DND-41 (cell line): ENCODE measurements around the gene F10.

Experiments used
- ATAC-seq: fragments of 200-7000 bp; cut with Tn5 transposase; 3 replicates; pipeline ENCODE4 v1.9.1; 2021; ENCODE audit warnings: low read depth; ENCODE audit not compliant: insufficient read depth
- DNase-seq: peaks from one replicate; pipeline ENCODE4 v3.0.0-alpha.2; 2020
- H2AFZ ChIP-seq: 2 replicates; pipeline ENCODE4 v1.6.0; 2012; ENCODE audit warnings: low read depth, low read length
- H3K27ac ChIP-seq: 2 replicates; pipeline ENCODE4 v1.5.1; 2012; ENCODE audit warnings: low read length, inconsistent platforms
- H3K27me3 ChIP-seq: fragments of 200-600 bp; sonication (generic); 2 replicates; pipeline ENCODE4 v1.6.0; 2012; ENCODE audit warnings: low read length, mild to moderate bottlenecking, inconsistent platforms; ENCODE audit not compliant: insufficient read depth, poor library complexity
- H3K36me3 ChIP-seq: 2 replicates; pipeline ENCODE4 v1.5.1; 2012; ENCODE audit warnings: low read length, inconsistent platforms; ENCODE audit not compliant: insufficient read depth
- H3K4me1 ChIP-seq: 2 replicates; pipeline ENCODE4 v1.5.1; 2012; ENCODE audit warnings: mild to moderate bottlenecking, low read length; ENCODE audit not compliant: insufficient read depth
- H3K4me2 ChIP-seq: 2 replicates; pipeline ENCODE4 v1.6.0; 2012; ENCODE audit warnings: mild to moderate bottlenecking, moderate library complexity, low read length, inconsistent platforms; ENCODE audit not compliant: insufficient read depth
- H3K4me3 ChIP-seq, 2 experiments: fragments of 200-600 bp in 1 of 2; shearing (Covaris generic) in 1 of 2; 2 replicates each; pipeline ENCODE4 v1.5.1; 2012 to 2016; ENCODE audit warnings: inconsistent platforms in 2 of 2, low read length in 2 of 2, mild to moderate bottlenecking in 2 of 2, low read depth in 1 of 2, moderate library complexity in 1 of 2
- H3K79me2 ChIP-seq: 2 replicates; pipeline ENCODE4 v1.6.0; 2012; ENCODE audit warnings: low read length, inconsistent platforms; ENCODE audit not compliant: insufficient read depth
- H3K9ac ChIP-seq: 2 replicates; pipeline ENCODE4 v1.6.0; 2012; ENCODE audit warnings: low read depth, mild to moderate bottlenecking, inconsistent platforms, low read length, moderate library complexity
- H3K9me3 ChIP-seq: 2 replicates; pipeline ENCODE4 v1.5.1; 2012; ENCODE audit warnings: low read length, moderate library complexity, mild to moderate bottlenecking, inconsistent platforms; ENCODE audit not compliant: insufficient read depth, severe bottlenecking
- H4K20me1 ChIP-seq: 2 replicates; pipeline ENCODE4 v1.6.0; 2012; ENCODE audit warnings: low read length; ENCODE audit not compliant: insufficient read depth
- CTCF ChIP-seq: IDR thresholded peaks from 2 replicates; pipeline ENCODE4 v1.5.1; 2012; ENCODE audit warnings: borderline replicate concordance, low read length, moderate library complexity, mild to moderate bottlenecking; ENCODE audit not compliant: poor library complexity, severe bottlenecking; ENCODE audit errors: extremely low read depth
- EZH2 ChIP-seq: IDR thresholded peaks from 3 replicates; pipeline ENCODE4 v1.6.1; 2012; ENCODE audit warnings: borderline replicate concordance, low read depth, mild to moderate bottlenecking, moderate library complexity, low read length, inconsistent platforms; ENCODE audit not compliant: severe bottlenecking

The F10 gene

GRCh38 chr13:113186061-113186900 lies 63.7 kb downstream of the F10 start:
- Histone ChIP-seq H3K4me2 (no peak overlapping the region), H3K27me3 (no peaks in the 10 kb centered on the region), H3K36me3 (peaks cover 81% of the 10 kb centered on the region), H3K4me1 (no peaks in the 10 kb centered on the region), H4K20me1 (peaks cover 11% of the 10 kb centered on the region; the same call in 1 of the 2 replicates), H3K27ac (no peak overlapping the region), H3K79me2 (peaks cover 9% of the 10 kb centered on the region), H3K9ac (no peak overlapping the region), H3K4me3 (no peak overlapping the region), H2AFZ (no peak overlapping the region), H3K9me3 (no peaks in the 10 kb centered on the region)
- DNase-seq (no peak), ATAC-seq (no peak)
- TF ChIP-seq CTCF (no peak), EZH2 (no peak)

- TF ChIP-seq EZH2 (no peak), CTCF (no peak)
- no peak overlapping the region for H3K27ac ChIP-seq
- peaks cover 9% of the 10 kb centered on the region for H3K79me2 ChIP-seq
- ATAC-seq (no peak), DNase-seq (no peak)
- no peaks in the 10 kb centered on the region for H3K9me3 ChIP-seq
- no peak overlapping the region for H2AFZ ChIP-seq
- no peak overlapping the region for H3K4me3 ChIP-seq
- H3K4me2 ChIP-seq = no peak overlapping the region
- H3K4me1 ChIP-seq = no peaks in the 10 kb centered on the region
- H3K27me3 ChIP-seq = no peaks in the 10 kb centered on the region
- H3K9ac ChIP-seq = no peak overlapping the region
- H3K36me3 ChIP-seq = peaks cover 78% of the 10 kb centered on the region
- H4K20me1 ChIP-seq = peaks cover 8% of the 10 kb centered on the region; the same call in 1 of the 2 replicates
Observed at GRCh38 chr13:113187263-113187669, 64.7 kb downstream of the F10 start.

- no peak overlapping the region for H3K27ac ChIP-seq
- no peak overlapping the region for H3K9ac ChIP-seq
- H3K9me3 ChIP-seq = no peaks in the 10 kb centered on the region
- peaks cover 83% of the 10 kb centered on the region for H3K36me3 ChIP-seq
- peaks cover 9% of the 10 kb centered on the region for H3K79me2 ChIP-seq
- no peak overlapping the region for H2AFZ ChIP-seq
- no peak overlapping the region for H3K4me3 ChIP-seq
- no peak for DNase-seq
- H3K27me3 ChIP-seq = no peaks in the 10 kb centered on the region
- TF ChIP-seq EZH2 (no peak), CTCF (no peak)
- peaks cover 8% of the 10 kb centered on the region; the same call in 1 of the 2 replicates for H4K20me1 ChIP-seq
- no peak overlapping the region for H3K4me2 ChIP-seq
- no peaks in the 10 kb centered on the region for H3K4me1 ChIP-seq
- ATAC-seq = no peak
Observed at GRCh38 chr13:113187883-113188665, 65.5 kb downstream of the F10 start.
